Liver (tissue), 3 donors: ENCODE measurements around the gene PATE2.

Experiments used
- HNF4A ChIP-seq, 2 donors: conservative IDR thresholded peaks; 2 replicates each; pipeline ENCODE4 v1.6.1; 2016; ENCODE audit warnings: antibody characterized with exemption in 2 of 2, mild to moderate bottlenecking in 2 of 2
- JUND ChIP-seq, 2 donors: IDR thresholded peaks; 2 replicates each; pipeline ENCODE4 v1.6.1; 2016; ENCODE audit warnings: antibody characterized with exemption in 2 of 2
- NR2F2 ChIP-seq: IDR thresholded peaks from 2 replicates; pipeline ENCODE4 v1.6.1; 2016; ENCODE audit warnings: antibody characterized with exemption
- RAD21 ChIP-seq, 2 donors: IDR thresholded peaks; 2 replicates each; pipeline ENCODE4 v1.6.1; 2016; ENCODE audit warnings: antibody characterized with exemption in 2 of 2, mild to moderate bottlenecking in 2 of 2
- TAF1 ChIP-seq: conservative IDR thresholded peaks from 2 replicates; pipeline ENCODE4 v1.6.1; 2016; ENCODE audit warnings: antibody characterized with exemption, mild to moderate bottlenecking
- YY1 ChIP-seq: IDR thresholded peaks from 2 replicates; pipeline ENCODE4 v1.6.1; 2016; ENCODE audit warnings: antibody characterized with exemption, mild to moderate bottlenecking
- TF ChIP-seq, protein P1 (sequence below): fragments of 150-350 bp; IDR thresholded peaks from 2 replicates; pipeline ENCODE4 v1.5.1; 2017; ENCODE audit warnings: improper control_type of control experiment, low read depth, low read length; ENCODE audit not compliant: missing input control
- TF ChIP-seq, protein P2 (sequence below): IDR thresholded peaks from 2 replicates; pipeline ENCODE4 v1.6.1; 2016; ENCODE audit warnings: antibody characterized with exemption
- TF ChIP-seq, protein P3 (sequence below): IDR thresholded peaks from 2 replicates; pipeline ENCODE4 v1.6.1; 2016; ENCODE audit warnings: antibody characterized with exemption
- donor health status: healthy.
- donor health status: healthy.

DNA sequence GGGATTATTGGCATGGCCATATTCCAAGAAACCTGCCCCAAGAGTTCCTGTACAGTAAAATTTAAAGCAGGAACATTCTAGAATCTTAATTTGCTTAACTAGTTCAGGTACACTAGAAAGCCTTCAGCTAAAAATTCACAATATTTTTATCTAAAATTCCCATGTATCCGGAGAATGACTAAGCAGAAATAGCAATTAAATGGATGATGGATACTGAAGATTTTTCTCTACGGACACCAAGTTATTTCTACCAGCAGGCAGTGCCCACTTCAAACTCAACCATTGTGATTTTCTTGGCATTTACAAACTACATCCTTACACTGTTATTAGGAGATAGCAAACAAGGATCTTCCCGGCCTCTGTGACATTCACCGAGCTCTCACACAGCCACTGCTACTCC lies 12.2 kb upstream of the PATE2 start:
- TF ChIP-seq, protein P1, sequence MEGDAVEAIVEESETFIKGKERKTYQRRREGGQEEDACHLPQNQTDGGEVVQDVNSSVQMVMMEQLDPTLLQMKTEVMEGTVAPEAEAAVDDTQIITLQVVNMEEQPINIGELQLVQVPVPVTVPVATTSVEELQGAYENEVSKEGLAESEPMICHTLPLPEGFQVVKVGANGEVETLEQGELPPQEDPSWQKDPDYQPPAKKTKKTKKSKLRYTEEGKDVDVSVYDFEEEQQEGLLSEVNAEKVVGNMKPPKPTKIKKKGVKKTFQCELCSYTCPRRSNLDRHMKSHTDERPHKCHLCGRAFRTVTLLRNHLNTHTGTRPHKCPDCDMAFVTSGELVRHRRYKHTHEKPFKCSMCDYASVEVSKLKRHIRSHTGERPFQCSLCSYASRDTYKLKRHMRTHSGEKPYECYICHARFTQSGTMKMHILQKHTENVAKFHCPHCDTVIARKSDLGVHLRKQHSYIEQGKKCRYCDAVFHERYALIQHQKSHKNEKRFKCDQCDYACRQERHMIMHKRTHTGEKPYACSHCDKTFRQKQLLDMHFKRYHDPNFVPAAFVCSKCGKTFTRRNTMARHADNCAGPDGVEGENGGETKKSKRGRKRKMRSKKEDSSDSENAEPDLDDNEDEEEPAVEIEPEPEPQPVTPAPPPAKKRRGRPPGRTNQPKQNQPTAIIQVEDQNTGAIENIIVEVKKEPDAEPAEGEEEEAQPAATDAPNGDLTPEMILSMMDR: no peak
- TF ChIP-seq, protein P2, sequence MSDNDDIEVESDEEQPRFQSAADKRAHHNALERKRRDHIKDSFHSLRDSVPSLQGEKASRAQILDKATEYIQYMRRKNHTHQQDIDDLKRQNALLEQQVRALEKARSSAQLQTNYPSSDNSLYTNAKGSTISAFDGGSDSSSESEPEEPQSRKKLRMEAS: no peak
- TF ChIP-seq YY1 (no peak), NR2F2 (no peak), HNF4A (conservative IDR thresholded peaks at IDR 0.05) (no peak), JUND (IDR thresholded peaks at IDR 0.05) (no peak), RAD21 (IDR thresholded peaks at IDR 0.05) (no peak), TAF1 (no peak)
- TF ChIP-seq, protein P3, sequence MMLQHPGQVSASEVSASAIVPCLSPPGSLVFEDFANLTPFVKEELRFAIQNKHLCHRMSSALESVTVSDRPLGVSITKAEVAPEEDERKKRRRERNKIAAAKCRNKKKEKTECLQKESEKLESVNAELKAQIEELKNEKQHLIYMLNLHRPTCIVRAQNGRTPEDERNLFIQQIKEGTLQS: no peak
